AG04450 (cell line): ENCODE results near the gene PTCH2. TPM values are rescaled to one million over a fixed set of nuclear protein-coding genes. Genes with fewer than 3 reads are reported as not detected.

Experiments
- CTCF ChIA-PET: fragments of 300-600, 350-600 bp; formaldehyde crosslinking; extraction: SDS; loops from one replicate; lab custom pipeline; 2022; ENCODE audit warnings: antibody characterized with exemption, inconsistent platforms; lab: Charles Lee
- POLR2A ChIA-PET: fragments of 350-600 bp; formaldehyde crosslinking; extraction: SDS; loops from one replicate; lab custom pipeline; 2021; ENCODE audit warnings: antibody characterized with exemption, inconsistent platforms; lab: Yijun Ruan, JAX
- DNase-seq: peaks from one replicate; pipeline ENCODE4 v3.0.0-alpha.2; 2011; ENCODE audit warnings: low read depth, low spot score
- H3K27ac ChIP-seq: one replicate; pipeline ENCODE4 v1.5.1; 2012; ENCODE audit warnings: low read depth, low read length, control low read depth
- H3K27me3 ChIP-seq: one replicate; pipeline ENCODE4 v1.6.0; 2012; ENCODE audit warnings: low read length; ENCODE audit not compliant: control insufficient read depth, insufficient read depth
- H3K4me3 ChIP-seq: 2 replicates; pipeline ENCODE4 v1.5.1; 2011; ENCODE audit warnings: mild to moderate bottlenecking, low read depth, low read length, control low read depth
- H3K9me3 ChIP-seq: 2 replicates; pipeline ENCODE4 v1.5.1; 2012; ENCODE audit warnings: low read length; ENCODE audit not compliant: control insufficient read depth, insufficient read depth
- CTCF ChIP-seq: IDR thresholded peaks from 2 replicates; pipeline ENCODE4 v1.5.1; 2011; ENCODE audit warnings: low read depth, low read length, control low read depth, inconsistent platforms
- polyA plus RNA-seq: library from polyadenylated mRNA; depleted of rRNA; stranded (reverse); fragments of >200 nt; gene quantifications from 2 replicates; pipeline ENCODE4 v1.2.3, GENCODE V29; 2011

Gene PTCH2
- polyA plus RNA-seq, 1 experiment = 0.20 TPM

- Histone ChIP-seq H3K27me3 (no peaks in the 10 kb centered on the region), H3K4me3 (peak within 1 kb of the TSS; percentile 63), H3K9me3 (no peaks in the 10 kb centered on the region; the same call in 1 of the 2 replicates), H3K27ac (peak within 1 kb of the TSS; percentile 100)
- no peak for DNase-seq
- TF ChIP-seq CTCF = no peak
- CTCF ChIA-PET = interaction anchor here (1.3 kb wide), 1 partner anchor 13 kb away, joined by 4 read pairs; no protein-coding TSS in a partner anchor
- POLR2A ChIA-PET = interaction anchor here (0.6 to 4.1 kb wide), 3 partner anchors 13 to 699 kb away, joined by 3 to 103 read pairs (median 7); no protein-coding TSS in a partner anchor
Measured at GRCh38 chr1:44806704-44807363, 36.2 kb downstream of the PTCH2 start, which contains the start of gene DYNLT4. Gene DYNLT4, minus strand, starts transcription at chr1:44807351. Its CDS starts 683 bp downstream, at chr1:44806668.

- Histone ChIP-seq H3K27me3 (no peaks in the 10 kb centered on the region), H3K4me3 (no peak overlapping the region), H3K27ac (peak overlapping the region; percentile 100), H3K9me3 (no peaks in the 10 kb centered on the region; the same call in 1 of the 2 replicates)
- TF ChIP-seq CTCF = no peak
- CTCF ChIA-PET = interaction anchor here (1.3 kb wide), 1 partner anchor 13 kb away, joined by 4 read pairs; no protein-coding TSS in a partner anchor
- POLR2A ChIA-PET = interaction anchor here (0.7 to 4.1 kb wide), 2 partner anchors 13 kb away, joined by 3 to 103 read pairs; no protein-coding TSS in a partner anchor
- no peak for DNase-seq
Measured at GRCh38 chr1:44806025-44806703, 36.9 kb downstream of the PTCH2 start.

- Histone ChIP-seq H3K9me3 (no peaks in the 10 kb centered on the region; the same call in 1 of the 2 replicates), H3K27me3 (no peaks in the 10 kb centered on the region), H3K27ac (peak overlapping the region; percentile 57), H3K4me3 (no peak overlapping the region)
- POLR2A ChIA-PET = interaction anchor here (0.7 kb wide), 1 partner anchor 14 kb away, joined by 3 read pairs; no protein-coding TSS in a partner anchor
- CTCF ChIA-PET = no interaction called here
- no peak for DNase-seq
- no peak for TF ChIP-seq CTCF
Measured at GRCh38 chr1:44805311-44806024, 37.6 kb downstream of the PTCH2 start.

- no peak for TF ChIP-seq CTCF
- ChIA-PET POLR2A (no interaction called here), CTCF (no interaction called here)
- Histone ChIP-seq H3K4me3 (no peak overlapping the region; the same call in 1 of the 2 replicates), H3K9me3 (no peaks in the 10 kb centered on the region; the same call in 1 of the 2 replicates), H3K27me3 (no peaks in the 10 kb centered on the region), H3K27ac (peak overlapping the region; percentile 52)
- DNase-seq = no peak
Measured at GRCh38 chr1:44803312-44804095, 39.5 kb downstream of the PTCH2 start.
